Spleen (tissue), 11 donors: ENCODE measurements around the gene SNTN. TPM values are rescaled to one million over a fixed set of nuclear protein-coding genes. Genes with fewer than 3 reads are reported as not detected.

ENCODE experiments used
- DNase-seq: peaks from one replicate; pipeline ENCODE4 v3.0.0-alpha.2; 2020
- H3K27ac ChIP-seq, 8 donors: fragments of 200-600 bp; sonication (generic) in 7 of 8; 1 replicate in 4 of 8; 2 replicates in 4 of 8; pipeline versions ENCODE4 v1.5.0 to v1.8.0; 2016 to 2021; ENCODE audit warnings: inconsistent platforms in 4 of 8, mild to moderate bottlenecking in 4 of 8, moderate library complexity in 1 of 8
- H3K27me3 ChIP-seq, 7 donors: fragments of 200-600 bp; sonication (generic) in 6 of 7; replicated peaks in 1 of 7; 1 replicate in 4 of 7; 2 replicates in 3 of 7; pipeline versions ENCODE4 v1.5.0 to v1.8.0; 2016 to 2021; ENCODE audit warnings: inconsistent platforms in 3 of 7, mild to moderate bottlenecking in 1 of 7
- H3K36me3 ChIP-seq, 6 donors: fragments of 200-600 bp; sonication (generic) in 5 of 6; 1 replicate in 4 of 6; 2 replicates in 2 of 6; pipeline versions ENCODE4 v1.5.0 to v1.8.0; 2016 to 2021; ENCODE audit warnings: inconsistent platforms in 2 of 6
- H3K4me1 ChIP-seq, 6 donors: fragments of 200-600 bp; sonication (generic) in 5 of 6; 1 replicate in 3 of 6; 2 replicates in 3 of 6; pipeline versions ENCODE4 v1.5.0 to v1.8.0; 2016 to 2021; ENCODE audit warnings: inconsistent platforms in 3 of 6
- H3K4me3 ChIP-seq, 8 donors: fragments of 200-600 bp; sonication (generic) in 7 of 8; 1 replicate in 4 of 8; 2 replicates in 4 of 8; pipeline versions ENCODE4 v1.5.0 to v1.8.0; 2016 to 2021; ENCODE audit warnings: inconsistent platforms in 4 of 8, mild to moderate bottlenecking in 4 of 8, moderate library complexity in 2 of 8
- H3K9me3 ChIP-seq, 8 donors: fragments of 200-600 bp; sonication (generic) in 7 of 8; 1 replicate in 4 of 8; 2 replicates in 4 of 8; pipeline versions ENCODE4 v1.5.0 to v1.8.0; 2016 to 2021; ENCODE audit warnings: inconsistent platforms in 4 of 8
- POLR2A ChIP-seq, 3 donors: fragments of 450-650 bp; IDR thresholded peaks; one replicate each; pipeline ENCODE4 v1.5.1; 2017; ENCODE audit warnings: antibody characterized with exemption in 3 of 3, mild to moderate bottlenecking in 1 of 3
- POLR2AphosphoS5 ChIP-seq, 3 donors: sonication (generic); formaldehyde crosslinking; IDR thresholded peaks; one replicate each; pipeline ENCODE4 v1.5.1; 2017; ENCODE audit warnings: antibody characterized with exemption in 3 of 3
- WGBS, 5 donors: extraction: QIAGEN DNeasy Blood & Tissue Kit in 3 of 5; methylation state at CpG; one replicate each; pipeline versions ENCODE4 v1.1.5 to v1.1.7; 2013 to 2018; 5-methylcytosine and 5-hydroxymethylcytosine counted together
- intact Hi-C: fragments of 100-400 bp; cut with DNase I; formaldehyde crosslinking; loops from one replicate; pipeline ENCODE4 v1.15.0; 2023; ENCODE audit warnings: low total_unique reads
- polyA plus RNA-seq, 3 donors: library from polyadenylated mRNA; stranded (reverse); fragments of 200-250 nt; gene quantifications; one replicate each; pipeline ENCODE4 v1.2.1, GENCODE V29; 2013
- total RNA-seq, 7 donors: library from RNA; depleted of rRNA in 3 of 7; stranded (reverse); fragments of >200 nt in 3 of 7; fragmentation: NEBNext Ultra II Directional in 4 of 7; extraction: Animal tissue kit (Norgen Biotek cat#: 25700) in 4 of 7; gene quantifications; one replicate each; pipeline versions ENCODE4 v1.1.0 to v1.2.1, GENCODE V29; 2016 to 2021
- TF ChIP-seq, protein P1 (sequence below), 11 experiments: fragments of 200-600 bp in 7 of 11; fragments of 450-650 bp in 4 of 11; sonication (generic) in 4 of 11; IDR thresholded peaks in 8 of 11; conservative IDR thresholded peaks in 3 of 11; 1 replicate in 7 of 11; 2 replicates in 4 of 11; pipeline versions ENCODE4 v1.4.0 to v1.8.0; 2016 to 2021; ENCODE audit warnings: antibody characterized with exemption in 11 of 11, inconsistent platforms in 4 of 11, mild to moderate bottlenecking in 1 of 11
- donor health status: healthy with polysubstance abuse.
- donor health status: DM: no; HTN: no; CAD: no; lungs with moderate emphysema.
- donor health status: DM: no; HTN: no; CAD: no.
- donor health status: Bipolar disorder and iron deficiency.
- donor health status: healthy.
- donor health status: DM: no; HTN: no; CAD: no.
- donor health status: DM: yes; HTN: yes; CAD: no.

Gene SNTN
- total and polyA plus RNA-seq, 10 donors, result not detected

DNA sequence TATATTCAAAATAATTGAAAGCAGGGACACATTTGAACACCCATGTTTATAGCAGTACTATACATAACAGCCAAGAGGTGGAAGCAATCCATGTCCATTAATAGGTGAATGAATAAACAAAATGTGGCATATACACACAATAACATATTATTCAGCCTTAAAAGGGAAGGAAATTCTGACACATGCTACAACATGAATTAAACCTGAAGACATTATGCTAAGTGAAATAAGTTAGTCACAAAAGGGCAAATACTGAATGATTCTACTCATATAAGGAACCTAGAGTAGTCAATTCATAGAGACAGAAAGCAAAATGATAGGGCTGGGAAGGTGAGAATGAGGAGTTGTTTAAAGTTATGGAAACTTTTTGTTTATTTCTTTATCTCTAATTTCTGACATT, 40.9 kb downstream of the SNTN start:
- DNase-seq, result no peak
- intact Hi-C loops, result no loop called here
- H3K4me1 ChIP-seq, result no peaks in the 10 kb centered on the region
- TF ChIP-seq POLR2AphosphoS5 (IDR thresholded peaks at IDR 0.05) (no peak), POLR2A (IDR thresholded peaks at IDR 0.05) (no peak)
- TF ChIP-seq, protein P1, sequence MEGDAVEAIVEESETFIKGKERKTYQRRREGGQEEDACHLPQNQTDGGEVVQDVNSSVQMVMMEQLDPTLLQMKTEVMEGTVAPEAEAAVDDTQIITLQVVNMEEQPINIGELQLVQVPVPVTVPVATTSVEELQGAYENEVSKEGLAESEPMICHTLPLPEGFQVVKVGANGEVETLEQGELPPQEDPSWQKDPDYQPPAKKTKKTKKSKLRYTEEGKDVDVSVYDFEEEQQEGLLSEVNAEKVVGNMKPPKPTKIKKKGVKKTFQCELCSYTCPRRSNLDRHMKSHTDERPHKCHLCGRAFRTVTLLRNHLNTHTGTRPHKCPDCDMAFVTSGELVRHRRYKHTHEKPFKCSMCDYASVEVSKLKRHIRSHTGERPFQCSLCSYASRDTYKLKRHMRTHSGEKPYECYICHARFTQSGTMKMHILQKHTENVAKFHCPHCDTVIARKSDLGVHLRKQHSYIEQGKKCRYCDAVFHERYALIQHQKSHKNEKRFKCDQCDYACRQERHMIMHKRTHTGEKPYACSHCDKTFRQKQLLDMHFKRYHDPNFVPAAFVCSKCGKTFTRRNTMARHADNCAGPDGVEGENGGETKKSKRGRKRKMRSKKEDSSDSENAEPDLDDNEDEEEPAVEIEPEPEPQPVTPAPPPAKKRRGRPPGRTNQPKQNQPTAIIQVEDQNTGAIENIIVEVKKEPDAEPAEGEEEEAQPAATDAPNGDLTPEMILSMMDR (IDR thresholded peaks at IDR 0.05 in 8 of 11, conservative IDR thresholded peaks at IDR 0.05 in 3 of 11), result no peak
- no peak overlapping the region for H3K27ac ChIP-seq
- no peaks in the 10 kb centered on the region for H3K36me3 ChIP-seq
- peaks cover 0 to 38% (median 17%) of the 10 kb centered on the region in 8 donors for H3K9me3 ChIP-seq
- no peaks in the 10 kb centered on the region for H3K27me3 ChIP-seq
- H3K4me3 ChIP-seq, result no peak overlapping the region

DNA sequence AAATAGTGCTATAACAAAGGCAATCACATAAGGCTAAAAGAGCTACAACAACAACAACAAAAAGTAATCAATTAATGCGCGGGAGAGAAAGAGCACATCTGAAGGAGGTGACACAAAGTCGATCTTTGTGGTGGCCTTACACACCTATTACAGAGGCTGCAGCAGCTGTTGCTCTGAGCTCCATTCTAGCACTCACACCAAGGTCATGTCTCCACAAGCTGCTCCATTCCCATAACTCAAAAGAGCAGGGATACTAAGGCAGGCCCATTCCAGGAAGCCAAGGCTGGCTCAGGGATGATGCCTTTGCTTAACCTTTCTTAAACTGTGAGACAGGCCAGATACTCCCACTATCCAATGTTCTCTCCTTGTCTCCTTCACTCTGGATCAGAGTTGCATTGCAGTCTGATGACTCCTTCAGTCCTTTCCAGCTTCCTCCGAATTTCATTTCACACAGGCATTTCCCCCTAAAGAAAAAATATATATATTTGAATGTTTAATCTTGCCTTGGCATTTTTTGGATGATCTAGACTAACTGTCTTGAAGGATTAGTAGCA, 52.7 kb downstream of the SNTN start:
- Histone ChIP-seq H3K27me3 (no peaks in the 10 kb centered on the region), H3K27ac (no peak overlapping the region), H3K4me1 (no peaks in the 10 kb centered on the region), H3K9me3 (peaks cover 0 to under 1% (median 0%) of the 10 kb centered on the region in 8 donors), H3K4me3 (no peak overlapping the region), H3K36me3 (no peaks in the 10 kb centered on the region)
- DNase-seq, result no peak
- intact Hi-C loops, result no loop called here
- 82 to 94% (median 85%) methylated on average over 4 of the region's 4 CpGs for WGBS, 5 donors
- no peak for TF ChIP-seq POLR2A (IDR thresholded peaks at IDR 0.05)
- TF ChIP-seq, protein P1 (IDR thresholded peaks at IDR 0.05 in 8 of 11, conservative IDR thresholded peaks at IDR 0.05 in 3 of 11), result no peak
- TF ChIP-seq POLR2AphosphoS5 (IDR thresholded peaks at IDR 0.05), result no peak

DNA sequence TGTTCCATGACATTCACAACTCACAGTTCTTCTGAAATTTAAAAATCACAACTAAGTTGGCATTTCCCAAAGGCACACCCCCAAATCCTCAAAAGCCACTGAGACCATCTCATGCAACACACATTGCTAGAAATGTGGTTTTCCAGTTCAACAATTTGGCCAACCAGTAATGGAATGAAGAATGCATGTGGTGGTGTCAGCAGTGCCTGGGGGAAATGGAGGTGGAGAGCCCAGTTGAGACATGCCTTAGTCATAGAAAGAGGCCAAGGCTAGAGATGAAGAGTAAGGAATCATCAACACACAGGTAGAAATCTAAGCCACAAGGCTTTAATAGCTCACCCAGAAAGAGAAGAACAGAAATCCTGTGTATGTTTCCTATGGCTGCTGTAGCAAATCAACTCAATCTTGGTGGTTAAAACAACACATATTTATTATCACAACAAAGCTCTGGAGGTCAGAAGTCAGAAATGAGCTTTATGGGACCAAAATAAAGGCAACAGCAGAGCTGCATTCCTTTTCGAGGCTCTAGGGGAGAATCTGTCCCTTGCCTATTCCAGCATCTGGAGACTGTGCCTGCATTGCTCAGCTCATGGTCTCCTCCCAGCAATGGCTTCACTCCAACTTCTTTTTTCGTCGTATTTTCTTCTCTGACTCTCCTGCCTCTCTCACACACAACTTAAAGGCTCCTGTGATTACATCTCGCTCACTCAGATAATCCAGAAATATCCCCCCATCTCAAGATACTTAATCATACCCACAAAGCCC, 54.0 kb downstream of the SNTN start:
- TF ChIP-seq, protein P1 (IDR thresholded peaks at IDR 0.05 in 8 of 11, conservative IDR thresholded peaks at IDR 0.05 in 3 of 11), result no peak
- TF ChIP-seq POLR2AphosphoS5 (IDR thresholded peaks at IDR 0.05) (no peak), POLR2A (IDR thresholded peaks at IDR 0.05) (no peak)
- intact Hi-C loops, result no loop called here

DNA sequence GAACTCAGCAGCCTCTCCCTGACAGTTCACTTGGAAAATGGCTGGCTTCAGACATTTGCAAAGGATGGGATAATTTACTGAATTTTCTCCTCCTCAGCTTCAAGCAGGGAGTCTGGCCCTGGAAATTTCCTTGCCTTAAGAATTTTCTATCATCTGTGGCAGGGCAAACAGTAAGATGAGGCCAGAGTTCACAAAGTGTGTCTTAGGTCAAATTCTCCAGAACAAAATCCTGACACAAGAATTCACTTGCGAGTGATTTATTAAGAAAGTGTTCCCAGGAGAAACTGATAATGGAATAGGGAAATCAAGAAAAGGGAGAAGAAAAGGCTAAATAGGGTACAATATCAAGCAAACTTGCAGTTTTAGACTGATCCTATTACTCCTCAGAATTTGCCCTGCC, 55.3 kb downstream of the SNTN start:
- intact Hi-C loops, result no loop called here

More for the DNA sequence above, 54.0 kb downstream of the SNTN start:
- no peaks in the 10 kb centered on the region for H3K36me3 ChIP-seq
- H3K27me3 ChIP-seq, result no peaks in the 10 kb centered on the region
- DNase-seq, result no peak
- H3K4me3 ChIP-seq, result no peak overlapping the region
- no peak overlapping the region for H3K27ac ChIP-seq
- H3K9me3 ChIP-seq, result no peaks in the 10 kb centered on the region
- no peaks in the 10 kb centered on the region for H3K4me1 ChIP-seq
- WGBS, 5 donors, result 65 to 78% (median 76%) methylated on average over 4 of the region's 4 CpGs

More for the DNA sequence above, 55.3 kb downstream of the SNTN start:
- Histone ChIP-seq H3K27ac (no peak overlapping the region), H3K4me1 (no peaks in the 10 kb centered on the region), H3K27me3 (no peaks in the 10 kb centered on the region), H3K4me3 (no peak overlapping the region), H3K36me3 (no peaks in the 10 kb centered on the region), H3K9me3 (no peaks in the 10 kb centered on the region)
- TF ChIP-seq, protein P1 (IDR thresholded peaks at IDR 0.05 in 8 of 11, conservative IDR thresholded peaks at IDR 0.05 in 3 of 11), result no peak
- TF ChIP-seq POLR2A (IDR thresholded peaks at IDR 0.05), result no peak
- TF ChIP-seq POLR2AphosphoS5 (IDR thresholded peaks at IDR 0.05), result no peak
- no peak for DNase-seq
- WGBS, 5 donors, result 76 to 93% (median 84%) methylated on average over 1 of the region's 1 CpG
